SK-N-SH treated with all-trans-retinoic acid at 6 μM for 48 hours (cell line): ENCODE measurements around the gene TRIM44.

Experiments used
- ARNTL ChIP-seq: fragments of 450-650 bp; formaldehyde crosslinking; IDR thresholded peaks from 2 replicates; pipeline ENCODE4 v1.5.0; 2020; ENCODE audit warnings: low read depth, mild to moderate bottlenecking, moderate library complexity, borderline replicate concordance
- BACH2 ChIP-seq: fragments of 250-450 bp; sonication (Bioruptor Pico); IDR thresholded peaks from 2 replicates; pipeline ENCODE4 v1.9.0; 2021; ENCODE audit warnings: mild to moderate bottlenecking, borderline replicate concordance
- ESRRG ChIP-seq: fragments of 250-450 bp; sonication (Bioruptor Pico); IDR thresholded peaks from 2 replicates; pipeline ENCODE4 v1.6.1; 2021; ENCODE audit warnings: mild to moderate bottlenecking
- ISL1 ChIP-seq: fragments of 250-450 bp; sonication (Bioruptor Pico); IDR thresholded peaks from 2 replicates; pipeline ENCODE4 v2.1.2; 2022; ENCODE audit warnings: mild to moderate bottlenecking, moderate library complexity
- OSR1 ChIP-seq: fragments of 250-450 bp; sonication (Bioruptor Pico); IDR thresholded peaks from 2 replicates; pipeline ENCODE4 v1.8.0; 2022; ENCODE audit warnings: moderate library complexity, mild to moderate bottlenecking, inconsistent platforms
- PATZ1 ChIP-seq: fragments of 250-450 bp; sonication (Bioruptor Pico); IDR thresholded peaks from 2 replicates; pipeline ENCODE4 v1.8.0; 2020; ENCODE audit warnings: mild to moderate bottlenecking, moderate library complexity, borderline replicate concordance
- POU6F1 ChIP-seq: fragments of 250-450 bp; sonication (Bioruptor Pico); IDR thresholded peaks from 2 replicates; pipeline ENCODE4 v1.8.0; 2021; ENCODE audit warnings: low read depth, mild to moderate bottlenecking, moderate library complexity, borderline replicate concordance
- PPARA ChIP-seq: fragments of 250-450 bp; sonication (Bioruptor Pico); IDR thresholded peaks from 2 replicates; pipeline ENCODE4 v1.5.0; 2020; ENCODE audit warnings: mild to moderate bottlenecking, borderline replicate concordance
- RARB ChIP-seq: fragments of 250-450 bp; sonication (Bioruptor Pico); IDR thresholded peaks from 2 replicates; pipeline ENCODE4 v1.8.0; 2021; ENCODE audit warnings: mild to moderate bottlenecking, moderate library complexity
- TCF4 ChIP-seq: fragments of 250-450 bp; sonication (Bioruptor Pico); IDR thresholded peaks from 2 replicates; pipeline ENCODE4 v1.8.0; 2021; ENCODE audit warnings: mild to moderate bottlenecking, moderate library complexity, borderline replicate concordance
- ZNF8 ChIP-seq: fragments of 450-650 bp; formaldehyde crosslinking; IDR thresholded peaks from 2 replicates; pipeline ENCODE4 v1.5.0; 2020; ENCODE audit warnings: mild to moderate bottlenecking, moderate library complexity

DNA sequence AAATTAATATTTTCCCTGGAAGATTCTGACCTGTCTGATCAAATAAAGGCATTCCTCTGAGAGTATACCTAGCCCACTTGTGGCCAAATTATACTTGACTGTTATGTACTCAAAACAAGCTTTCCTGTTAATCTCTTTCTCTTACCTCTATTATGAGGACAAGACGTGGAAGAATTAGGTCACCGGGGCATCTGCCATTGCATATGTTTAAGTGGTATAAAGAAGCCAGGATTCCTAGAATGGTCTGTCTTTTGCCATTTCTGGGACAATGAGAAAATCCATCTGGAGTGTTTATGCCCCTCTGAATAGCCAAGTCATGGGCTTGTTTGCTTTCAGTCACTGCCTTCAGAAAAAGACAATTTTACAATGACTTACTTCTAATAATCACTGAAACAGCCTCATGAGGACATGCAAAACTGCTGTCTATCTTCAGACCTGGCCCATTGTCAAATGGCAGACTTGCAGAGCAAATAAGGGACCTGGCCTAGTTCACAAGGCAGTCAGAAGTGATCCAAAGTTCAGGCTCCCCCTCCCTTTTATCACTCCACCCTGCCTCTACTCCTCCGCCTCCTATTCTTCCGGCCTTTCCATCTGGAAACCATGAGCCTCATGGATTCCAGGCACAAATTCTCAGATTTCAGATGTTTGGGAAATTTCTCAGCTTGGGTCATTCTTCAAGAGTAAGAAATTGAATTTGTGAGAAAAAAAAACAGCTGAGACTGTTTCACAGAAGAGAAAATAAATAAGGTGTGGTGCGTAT, 153.2 kb downstream of the TRIM44 start:
- TF ChIP-seq BACH2 (no peak), ARNTL (no peak), RARB (no peak), ISL1 (no peak), ESRRG (CRISPR knock-in tag) (no peak), PPARA (CRISPR knock-in tag) (no peak), OSR1 (CRISPR knock-in tag) (no peak), TCF4 (CRISPR knock-in tag) (no peak), PATZ1 (CRISPR knock-in tag) (no peak), POU6F1 (CRISPR knock-in tag) (no peak), ZNF8 (CRISPR knock-in tag) (no peak)
